Measurements from ENCODE around the gene PLEKHO2.
"Not testable (repeated sequence)": the region's sequence is repeated elsewhere in the genome, so short reads cannot be mapped to it uniquely, and the experiment has no call there.

DNA sequence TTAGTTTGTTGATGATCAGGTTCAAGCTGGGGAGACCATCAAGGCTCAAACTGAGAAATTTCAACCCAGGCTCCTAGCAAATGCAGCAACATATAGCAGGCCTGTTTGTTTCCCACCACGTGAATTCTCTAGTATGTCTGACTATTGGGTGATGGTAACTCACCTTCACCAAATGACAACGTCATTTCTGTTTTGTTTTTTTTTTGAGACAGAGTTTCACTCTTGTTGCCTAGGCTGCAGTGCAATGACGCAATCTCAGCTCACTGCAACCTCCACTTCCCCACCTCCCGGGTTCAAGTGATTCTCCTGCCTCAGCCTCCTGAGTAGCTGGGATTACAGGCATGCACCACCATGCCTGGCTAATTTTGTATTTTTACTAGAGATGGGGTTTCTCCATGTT lies 26.8 kb upstream of the PLEKHO2 start:
- not testable (repeated sequence) for TF ChIP-seq POLR2A, TAF1, POLR2AphosphoS5, POU2F2, SPI1 (IDR thresholded peaks at IDR 0.05; ENCODE audit: low read depth, low read length)
